ENCODE measurements around the gene PTPRD.
A peak's percentile ranks its signal among the peaks of the same experiment; 100 is the strongest.

The PTPRD gene

DNA sequence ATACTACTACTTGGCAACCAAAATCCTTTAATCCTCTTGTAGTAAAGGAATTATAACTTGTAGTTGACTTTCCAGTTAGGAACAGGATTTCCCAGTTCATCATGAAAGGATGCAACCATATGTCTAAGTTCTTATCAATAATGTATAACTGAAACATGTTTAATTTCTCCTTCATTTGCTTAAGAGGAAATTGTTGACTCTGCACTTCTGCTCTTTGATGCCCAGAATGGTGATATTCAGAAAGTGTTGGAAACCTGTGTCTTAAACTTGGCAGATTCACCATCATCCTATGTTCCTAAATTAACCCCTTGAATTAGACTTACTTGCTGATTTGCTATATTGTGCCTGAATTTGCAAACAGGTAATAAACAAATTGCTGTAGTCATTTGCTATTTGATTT is 201.5 kb downstream of the PTPRD start:
- TF ChIP-seq, protein P1, sequence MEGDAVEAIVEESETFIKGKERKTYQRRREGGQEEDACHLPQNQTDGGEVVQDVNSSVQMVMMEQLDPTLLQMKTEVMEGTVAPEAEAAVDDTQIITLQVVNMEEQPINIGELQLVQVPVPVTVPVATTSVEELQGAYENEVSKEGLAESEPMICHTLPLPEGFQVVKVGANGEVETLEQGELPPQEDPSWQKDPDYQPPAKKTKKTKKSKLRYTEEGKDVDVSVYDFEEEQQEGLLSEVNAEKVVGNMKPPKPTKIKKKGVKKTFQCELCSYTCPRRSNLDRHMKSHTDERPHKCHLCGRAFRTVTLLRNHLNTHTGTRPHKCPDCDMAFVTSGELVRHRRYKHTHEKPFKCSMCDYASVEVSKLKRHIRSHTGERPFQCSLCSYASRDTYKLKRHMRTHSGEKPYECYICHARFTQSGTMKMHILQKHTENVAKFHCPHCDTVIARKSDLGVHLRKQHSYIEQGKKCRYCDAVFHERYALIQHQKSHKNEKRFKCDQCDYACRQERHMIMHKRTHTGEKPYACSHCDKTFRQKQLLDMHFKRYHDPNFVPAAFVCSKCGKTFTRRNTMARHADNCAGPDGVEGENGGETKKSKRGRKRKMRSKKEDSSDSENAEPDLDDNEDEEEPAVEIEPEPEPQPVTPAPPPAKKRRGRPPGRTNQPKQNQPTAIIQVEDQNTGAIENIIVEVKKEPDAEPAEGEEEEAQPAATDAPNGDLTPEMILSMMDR (IDR thresholded peaks at IDR 0.05; ENCODE audit: control extremely low read depth, extremely low read depth, low read depth, missing control alignments), result no peak
- CTCF ChIA-PET, result interaction anchor here (1.1 kb wide), 1 partner anchor 13 kb away, joined by 3 read pairs; no protein-coding TSS in a partner anchor
- DNase-seq (ENCODE audit: extremely low spot score), result no peak
- POLR2A ChIA-PET, result no interaction called here

DNA sequence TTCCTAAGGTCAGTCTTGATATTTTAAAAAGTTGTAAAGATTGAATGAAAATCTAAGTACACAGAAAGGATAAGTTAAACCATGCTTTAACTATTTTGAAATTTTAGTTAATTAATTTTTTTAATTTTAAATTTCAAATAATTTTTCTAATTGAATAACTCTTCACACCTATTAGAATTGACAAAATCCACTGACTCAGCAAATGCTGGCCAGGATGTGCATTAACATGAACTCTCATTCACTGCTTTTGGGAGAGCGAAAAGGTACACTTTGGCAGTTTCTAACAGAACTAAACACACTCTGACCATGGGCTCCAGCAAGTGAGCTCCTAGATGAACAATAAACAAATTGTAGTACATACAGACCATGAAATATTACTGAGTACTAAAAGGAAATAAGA is 209.5 kb downstream of the PTPRD start:
- POLR2A ChIA-PET, result no interaction called here
- no peak for DNase-seq (ENCODE audit: extremely low spot score)
- TF ChIP-seq, protein P1 (IDR thresholded peaks at IDR 0.05; ENCODE audit: control extremely low read depth, extremely low read depth, low read depth, missing control alignments), result no peak
- CTCF ChIA-PET, result no interaction called here

DNA sequence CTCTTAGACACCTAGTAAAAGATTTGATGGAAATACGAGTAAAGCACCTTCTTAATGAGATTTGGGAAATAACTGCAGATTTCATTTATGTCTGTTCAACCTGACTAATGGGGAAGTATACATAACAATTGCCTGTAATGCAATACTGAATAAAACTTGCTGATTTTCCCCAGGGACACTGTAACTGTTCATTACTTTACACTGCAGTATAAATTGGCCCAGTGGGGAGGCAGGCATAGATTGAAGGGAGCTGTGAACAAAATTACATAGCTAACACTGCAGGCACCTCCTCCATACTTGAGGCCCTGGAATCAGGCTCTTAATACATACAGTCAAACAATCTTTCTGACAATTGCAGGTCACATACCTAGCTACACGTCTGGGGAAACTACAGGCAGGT is 216.2 kb downstream of the PTPRD start:
- no peak for DNase-seq (ENCODE audit: extremely low spot score)
- CTCF ChIA-PET, result no interaction called here
- TF ChIP-seq, protein P1 (IDR thresholded peaks at IDR 0.05; ENCODE audit: control extremely low read depth, extremely low read depth, low read depth, missing control alignments), result no peak
- POLR2A ChIA-PET, result no interaction called here

DNA sequence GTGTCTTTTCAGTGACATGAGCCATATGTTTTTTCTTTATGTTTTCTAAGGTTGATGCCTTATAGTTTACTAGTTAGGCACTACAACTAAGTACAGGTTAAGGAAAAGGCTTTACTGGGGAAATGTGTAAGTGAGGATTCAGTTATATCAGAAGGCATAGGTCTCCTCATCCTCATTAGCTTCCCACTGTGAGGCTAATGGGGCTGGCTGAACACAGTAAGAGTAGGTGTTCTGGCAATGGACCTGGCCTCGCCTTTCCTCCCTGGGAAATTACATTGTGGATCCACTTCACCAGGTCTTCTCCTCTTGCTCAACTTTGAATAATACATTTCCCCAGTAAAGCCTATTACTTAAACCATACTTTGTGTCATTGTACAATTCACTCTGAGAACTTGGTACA is 225.5 kb downstream of the PTPRD start:
- ChIA-PET CTCF (no interaction called here), POLR2A (no interaction called here)

DNA sequence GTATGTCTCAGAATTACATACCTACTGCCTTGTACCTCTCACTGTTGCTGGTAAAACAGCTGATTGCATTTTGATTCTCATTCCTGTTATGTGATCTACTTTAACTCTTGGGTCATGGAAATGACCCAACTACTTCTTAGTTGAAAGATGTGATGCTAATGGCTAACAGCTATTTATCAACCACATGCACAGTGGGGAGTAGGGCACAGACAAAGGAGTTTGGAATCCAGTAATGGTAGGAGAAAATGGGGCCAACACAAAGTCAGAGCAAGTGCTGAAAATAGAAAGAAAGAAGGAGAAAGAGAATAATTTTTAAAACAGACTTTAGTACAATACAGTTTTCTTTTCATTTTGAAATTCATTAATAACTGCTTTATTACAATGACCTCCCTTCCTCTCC is 241.0 kb downstream of the PTPRD start:
- ChIA-PET POLR2A (no interaction called here), CTCF (interaction anchor here (1.1 kb wide), 1 partner anchor 14 kb away, joined by 3 read pairs; no protein-coding TSS in a partner anchor)
- TF ChIP-seq, protein P1 (IDR thresholded peaks at IDR 0.05; ENCODE audit: control extremely low read depth, extremely low read depth, low read depth, missing control alignments), result no peak
- DNase-seq (ENCODE audit: extremely low spot score), result no peak

More for the DNA sequence above, 225.5 kb downstream of the PTPRD start:
- TF ChIP-seq, protein P1 (IDR thresholded peaks at IDR 0.05; ENCODE audit: control extremely low read depth, extremely low read depth, low read depth, missing control alignments), result no peak
- no peak for DNase-seq (ENCODE audit: extremely low spot score)

DNA sequence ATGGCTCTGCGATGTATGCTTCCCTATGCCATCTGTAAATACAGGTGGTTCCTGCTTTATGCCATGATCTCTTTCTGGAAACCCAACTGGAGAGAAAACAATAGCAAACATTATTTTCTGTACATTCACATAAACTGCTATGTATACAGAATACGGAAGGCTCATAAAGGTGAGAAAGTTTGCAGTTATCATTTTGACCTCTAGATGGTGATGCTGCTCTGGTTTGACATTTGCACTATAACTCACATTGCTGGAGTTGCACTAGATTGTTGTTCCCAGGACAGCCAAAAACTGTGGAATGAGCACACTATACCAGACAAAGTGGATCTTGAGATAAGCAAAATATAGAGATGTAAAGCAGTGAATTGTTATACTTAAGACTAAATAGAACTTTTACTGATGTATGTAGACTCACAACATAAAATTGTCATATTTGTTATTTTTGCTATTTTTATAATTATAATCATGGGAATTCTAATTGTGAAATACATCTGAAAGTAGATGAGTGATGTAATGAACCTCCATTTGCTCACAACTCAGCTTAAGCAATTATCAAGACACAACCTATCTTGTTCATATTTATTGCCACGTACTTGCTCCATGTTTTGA is 246.5 kb downstream of the PTPRD start:
- TF ChIP-seq, protein P1 (IDR thresholded peaks at IDR 0.05; ENCODE audit: control extremely low read depth, extremely low read depth, low read depth, missing control alignments), result peak; percentile 58
- DNase-seq (ENCODE audit: extremely low spot score), result peak; percentile 7
- POLR2A ChIA-PET, result no interaction called here
- CTCF ChIA-PET, result interaction anchor here (1.1 to 3.4 kb wide), 2 partner anchors 17 to 1963 kb away, joined by 3 to 17 read pairs; no protein-coding TSS in a partner anchor
